SK-N-MC (cell line): ENCODE data around the gene NDOR1.
A peak's percentile ranks its signal among the peaks of the same experiment; 100 is the strongest.

Experiments
- DNase-seq: peaks from one replicate; pipeline ENCODE4 v3.0.0-alpha.2; 2011; ENCODE audit warnings: low read depth, low spot score
- H3K27ac ChIP-seq: fragments of 200-600 bp; sonication (generic); 2 replicates; pipeline ENCODE4 v1.5.1; 2016; ENCODE audit warnings: mixed run types
- H3K36me3 ChIP-seq: fragments of 200-600 bp; sonication (generic); 2 replicates; pipeline ENCODE4 v1.6.1; 2017; ENCODE audit warnings: antibody characterized with exemption, low read length, mixed read lengths; ENCODE audit not compliant: insufficient read depth
- H3K4me3 ChIP-seq: fragments of 200-600 bp; sonication (generic); 2 replicates; pipeline ENCODE4 v1.5.1; 2016
- H3K9ac ChIP-seq: fragments of 200-600 bp; sonication (generic); 2 replicates; pipeline ENCODE4 v1.8.0; 2017; ENCODE audit warnings: mixed run types, mixed read lengths; ENCODE audit not compliant: insufficient read length
- H3K9me3 ChIP-seq: fragments of 200-600 bp; sonication (generic); 2 replicates; pipeline ENCODE4 v1.6.1; 2017; ENCODE audit warnings: low read depth, mild to moderate bottlenecking, antibody characterized with exemption, low read length, moderate library complexity, mixed read lengths
- EZH2 ChIP-seq: fragments of 200-600 bp; sonication (generic); IDR thresholded peaks from one replicate; pipeline ENCODE4 v1.6.1; 2017; ENCODE audit warnings: antibody characterized with exemption
- FOXP2 ChIP-seq: optimal IDR thresholded peaks from 2 replicates; pipeline ENCODE3; 2011; ENCODE audit warnings: mild to moderate bottlenecking, moderate library complexity; ENCODE audit not compliant: insufficient read depth; ENCODE audit errors: extremely low read length, control extremely low read depth
- POLR2AphosphoS5 ChIP-seq: IDR thresholded peaks from 2 replicates; pipeline ENCODE4 v1.6.1; 2012; ENCODE audit warnings: mild to moderate bottlenecking, low read depth, low read length, borderline replicate concordance

Gene NDOR1

GRCh38 chr9:137224830-137225694 is 19.6 kb downstream of the NDOR1 start, which contains the start of gene CYSRT1:
TSS of gene CYSRT1 (plus strand) at chr9:137225174. CDS start at chr9:137225622, 448 bp downstream.
- Histone ChIP-seq H3K36me3 (no peaks in the 10 kb centered on the region), H3K9ac (peak within 1 kb of the TSS; percentile 99), H3K4me3 (peak within 1 kb of the TSS; percentile 97), H3K9me3 (no peaks in the 10 kb centered on the region), H3K27ac (peak within 1 kb of the TSS; percentile 81)
- DNase-seq: no peak
- no peak for TF ChIP-seq POLR2AphosphoS5
- TF ChIP-seq FOXP2: no peak
- no peak for TF ChIP-seq EZH2

GRCh38 chr9:137225699-137226331 is 20.3 kb downstream of the NDOR1 start:
- H3K36me3 ChIP-seq: no peaks in the 10 kb centered on the region
- no peak overlapping the region for H3K4me3 ChIP-seq
- H3K9me3 ChIP-seq: no peaks in the 10 kb centered on the region
- TF ChIP-seq FOXP2: no peak
- no peak overlapping the region for H3K27ac ChIP-seq
- no peak for DNase-seq
- H3K9ac ChIP-seq: no peak overlapping the region

GRCh38 chr9:137226338-137227053 is 21.0 kb downstream of the NDOR1 start:
- TF ChIP-seq EZH2: no peak
- no peak for TF ChIP-seq FOXP2
- no peak for TF ChIP-seq POLR2AphosphoS5
- no peaks in the 10 kb centered on the region for H3K36me3 ChIP-seq
- H3K4me3 ChIP-seq: no peak overlapping the region
- no peak overlapping the region for H3K27ac ChIP-seq
- no peaks in the 10 kb centered on the region for H3K9me3 ChIP-seq
- no peak overlapping the region for H3K9ac ChIP-seq
- no peak for DNase-seq

GRCh38 chr9:137227054-137227852 is 21.8 kb downstream of the NDOR1 start, which contains the start of gene RNF224:
TSS of gene RNF224 (plus strand) at chr9:137227502. CDS start at chr9:137228336, 834 bp downstream.
- DNase-seq: no peak
- Histone ChIP-seq H3K36me3 (no peaks in the 10 kb centered on the region), H3K27ac (no peak within 1 kb of the TSS), H3K9ac (no peak within 1 kb of the TSS), H3K4me3 (no peak within 1 kb of the TSS), H3K9me3 (no peaks in the 10 kb centered on the region)
- TF ChIP-seq EZH2: no peak
- no peak for TF ChIP-seq POLR2AphosphoS5
- no peak for TF ChIP-seq FOXP2

GRCh38 chr9:137227853-137228505 is 22.5 kb downstream of the NDOR1 start:
- TF ChIP-seq FOXP2: no peak
- TF ChIP-seq EZH2: no peak
- no peak for TF ChIP-seq POLR2AphosphoS5
- no peak overlapping the region for H3K27ac ChIP-seq
- no peaks in the 10 kb centered on the region for H3K9me3 ChIP-seq
- H3K36me3 ChIP-seq: no peaks in the 10 kb centered on the region
- H3K9ac ChIP-seq: no peak overlapping the region
- DNase-seq: no peak
- H3K4me3 ChIP-seq: no peak overlapping the region

- H3K9me3 ChIP-seq: no peaks in the 10 kb centered on the region
- H3K27ac ChIP-seq: no peak overlapping the region
- no peak overlapping the region for H3K9ac ChIP-seq
- TF ChIP-seq EZH2 (no peak), FOXP2 (no peak), POLR2AphosphoS5 (no peak)
- no peak for DNase-seq
- no peaks in the 10 kb centered on the region for H3K36me3 ChIP-seq
- no peak overlapping the region for H3K4me3 ChIP-seq
Measured at GRCh38 chr9:137228506-137228967, 23.0 kb downstream of the NDOR1 start.
